GM19193 (cell line): ENCODE data around the gene MRPS18A.

Experiments
- POLR2A ChIP-seq: IDR thresholded peaks from 4 replicates; pipeline ENCODE4 v1.6.1; 2011; ENCODE audit not compliant: insufficient read depth, insufficient read length; ENCODE audit errors: extremely low read depth

Gene MRPS18A

DNA sequence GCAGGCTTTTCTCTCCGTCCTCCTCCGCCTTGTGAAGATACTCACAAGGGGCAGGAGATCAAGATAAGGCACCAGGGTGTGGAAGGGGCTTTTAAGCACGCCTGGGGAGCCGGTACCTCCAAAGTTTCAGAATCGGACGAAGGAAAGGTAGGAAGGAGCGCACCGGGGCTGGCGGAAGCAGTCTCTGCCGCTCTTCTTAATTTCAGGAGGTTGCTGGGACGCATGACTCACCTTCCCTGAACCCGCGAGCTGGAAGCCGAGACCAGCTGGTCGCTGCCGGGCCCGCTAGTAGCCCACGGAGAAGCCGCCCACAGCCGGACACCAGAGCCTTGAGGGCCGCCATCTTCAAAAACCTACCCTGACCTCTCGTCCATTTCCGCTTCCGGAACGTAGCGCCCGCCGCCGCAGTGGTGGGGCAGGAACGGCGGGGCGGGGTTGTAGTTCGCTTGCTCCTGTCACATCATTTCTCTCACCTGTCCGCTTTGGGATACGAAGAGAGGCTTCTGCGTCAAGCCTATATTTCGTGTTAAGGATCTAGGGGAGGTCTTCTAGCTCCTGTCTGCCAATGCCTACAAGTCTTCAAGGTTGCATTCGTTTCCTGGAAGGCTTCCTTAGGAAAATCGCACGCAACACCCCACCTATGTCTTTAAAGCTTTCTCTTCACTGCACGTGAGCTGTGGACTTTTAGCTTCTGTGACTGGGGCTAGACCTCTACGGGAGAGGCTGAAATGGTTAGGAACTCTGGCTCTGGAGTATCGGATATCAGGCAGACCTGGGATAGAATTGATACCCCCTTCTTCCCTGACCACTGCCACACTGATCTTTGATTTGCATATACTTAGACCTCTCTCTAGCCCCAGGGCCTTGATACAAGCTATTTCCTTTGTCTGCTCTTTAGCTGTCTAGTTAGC is at the start of gene MRPS18A:
Gene MRPS18A (minus strand): TSS at position 355 of the 911 bp plus-strand sequence. CDS start 12 bp downstream, at position 343.
- peak; percentile 82 for TF ChIP-seq POLR2A

DNA sequence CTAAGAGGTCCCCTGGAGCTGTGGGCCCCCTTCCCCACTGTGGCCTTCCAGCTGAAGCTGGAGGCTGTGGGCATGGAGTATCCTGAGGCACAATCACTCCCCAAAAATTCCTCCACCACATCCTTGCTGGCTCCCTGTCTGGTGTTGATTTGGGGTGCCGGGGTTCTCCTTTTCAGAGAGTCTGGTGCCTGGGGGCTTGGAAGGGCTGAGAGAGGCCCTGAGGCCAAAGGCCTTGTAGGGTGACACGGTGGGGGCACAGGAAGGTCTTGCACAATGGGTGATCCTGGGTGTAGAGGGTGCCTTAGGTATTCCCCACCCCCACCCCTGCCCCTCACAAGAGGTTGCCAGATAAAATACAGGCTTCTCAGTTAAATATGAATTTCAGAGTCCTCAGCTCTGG is 49.3 kb upstream of the MRPS18A start:
- no peak for TF ChIP-seq POLR2A

DNA sequence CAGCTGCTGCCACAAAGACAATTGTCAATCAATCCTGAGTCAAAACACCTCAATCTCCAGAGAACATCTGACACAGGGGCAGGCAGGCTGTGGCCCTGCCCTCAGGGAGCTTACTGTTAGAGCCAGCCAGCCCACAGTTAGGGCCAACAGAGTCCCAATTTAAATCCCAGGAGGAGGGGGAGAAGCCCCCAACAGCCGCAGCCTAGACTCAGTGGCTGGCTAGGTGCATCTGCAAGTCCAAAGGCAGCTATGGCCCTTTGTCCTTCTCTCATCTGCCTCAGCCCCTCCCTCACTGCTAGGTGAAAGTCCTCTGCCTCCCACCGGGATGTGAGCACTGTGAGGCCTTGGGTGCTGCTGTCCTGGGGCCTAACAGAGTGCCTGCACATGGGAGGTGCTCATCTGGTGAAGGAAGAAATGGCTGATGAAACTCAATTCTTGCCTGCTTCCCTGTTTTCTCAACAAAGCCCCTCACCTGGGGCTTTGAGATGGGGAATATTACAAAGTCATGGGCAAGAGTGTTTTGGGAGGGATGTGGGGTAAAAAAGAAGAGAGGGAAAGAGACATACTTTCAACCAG is 48.7 kb upstream of the MRPS18A start:
- no peak for TF ChIP-seq POLR2A

DNA sequence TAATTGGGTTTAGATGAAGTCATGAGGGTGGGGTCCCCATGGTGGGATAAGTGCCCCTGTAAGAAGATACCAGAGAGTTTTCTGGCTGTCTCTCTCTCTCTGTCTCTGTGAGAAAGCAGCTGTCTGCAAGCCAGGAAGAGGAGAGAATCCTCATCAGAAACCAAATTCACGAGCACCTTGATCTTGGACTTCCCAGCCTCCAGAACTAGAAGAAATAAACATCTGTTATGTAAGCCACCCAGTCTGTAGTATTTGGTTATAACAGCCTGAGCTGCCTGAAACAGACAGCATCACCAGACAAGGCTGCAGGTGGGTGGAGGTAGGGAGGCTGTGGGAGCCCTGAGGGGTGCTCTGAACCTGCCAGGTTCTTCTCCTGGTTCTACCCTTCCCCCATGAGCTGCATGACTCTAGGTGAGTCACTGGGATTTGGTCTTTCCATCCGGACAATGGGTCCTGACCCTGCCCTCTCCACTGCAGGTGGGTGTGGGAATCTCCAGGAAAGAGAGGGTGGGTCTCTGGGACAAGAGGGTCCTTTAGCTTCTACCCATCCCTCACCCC is 48.1 kb upstream of the MRPS18A start:
- TF ChIP-seq POLR2A, result no peak

DNA sequence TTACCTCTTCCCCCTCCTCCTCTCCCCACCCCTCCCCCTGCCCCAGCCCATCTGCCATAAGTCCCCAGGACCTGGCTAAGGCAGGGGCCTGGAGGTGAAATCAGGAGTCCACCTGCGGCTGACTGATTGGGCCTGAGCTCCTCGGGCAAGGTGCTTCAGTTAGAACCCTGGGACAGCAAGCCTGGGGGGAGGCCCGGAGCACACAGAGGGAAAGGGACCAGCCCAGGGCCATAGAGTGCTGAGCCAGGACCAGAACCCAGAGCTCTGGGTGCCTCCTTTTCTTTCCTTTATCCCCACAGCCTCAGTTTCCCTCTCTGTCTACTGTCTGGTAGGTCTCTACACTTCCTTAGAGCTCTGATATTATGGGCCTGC is 46.7 kb upstream of the MRPS18A start:
- no peak for TF ChIP-seq POLR2A

DNA sequence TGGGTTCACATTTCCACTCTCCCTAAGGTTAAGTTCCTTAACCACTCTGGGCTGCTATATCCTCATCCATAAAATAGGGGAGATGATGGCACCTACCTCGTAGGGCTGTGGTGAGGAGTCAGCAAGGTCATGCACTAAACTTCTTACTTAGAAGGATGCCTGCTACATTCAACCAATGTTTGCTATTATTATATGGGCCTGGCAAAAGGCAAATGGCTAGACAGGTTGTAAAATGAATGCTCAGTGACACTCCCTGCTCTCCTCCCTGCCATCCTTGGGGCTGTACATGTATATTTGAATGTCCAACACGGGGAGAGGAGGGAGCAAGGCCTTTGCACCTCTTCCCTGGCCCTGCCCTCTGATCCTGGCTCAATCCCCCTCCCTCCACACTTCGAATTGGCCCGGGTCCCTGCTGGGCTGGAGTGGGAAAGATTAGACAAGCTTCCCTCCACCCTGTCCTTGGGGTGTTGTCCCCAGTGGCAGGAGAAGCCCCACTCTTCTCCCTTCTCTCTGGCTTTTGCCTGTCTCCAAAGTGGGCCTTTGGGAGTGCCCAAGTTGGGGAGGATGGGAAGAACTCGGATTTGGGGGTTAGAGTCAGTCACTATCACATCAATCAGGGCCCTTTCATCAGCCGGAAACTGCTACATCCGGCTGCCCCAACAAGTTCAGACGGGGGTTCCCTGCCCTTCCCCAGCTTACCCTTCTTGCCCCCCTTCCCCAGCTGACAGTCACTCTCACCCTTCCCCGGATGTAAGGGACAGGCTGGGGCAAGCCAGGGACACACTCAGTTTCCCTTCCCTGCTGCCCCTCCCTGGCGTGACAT is 46.1 kb upstream of the MRPS18A start:
- TF ChIP-seq POLR2A, result no peak

DNA sequence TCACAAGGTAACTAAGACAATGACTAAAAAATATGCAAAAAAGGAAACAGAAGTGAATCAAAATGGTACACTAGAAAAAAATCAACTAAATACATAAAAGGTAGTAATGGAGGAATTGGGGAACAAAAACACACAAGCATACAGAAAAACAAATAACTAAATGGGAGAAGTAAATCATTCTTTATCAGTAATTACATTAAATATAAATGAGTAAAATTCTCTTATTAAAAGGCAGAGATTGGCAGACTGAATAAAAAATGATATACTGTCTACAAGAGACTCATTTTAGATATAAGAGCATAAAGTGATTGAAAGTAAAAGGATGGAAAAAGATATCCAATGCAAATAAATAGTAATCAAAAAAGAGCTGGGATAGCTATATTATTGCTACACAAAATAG is 43.0 kb upstream of the MRPS18A start:
- no peak for TF ChIP-seq POLR2A

DNA sequence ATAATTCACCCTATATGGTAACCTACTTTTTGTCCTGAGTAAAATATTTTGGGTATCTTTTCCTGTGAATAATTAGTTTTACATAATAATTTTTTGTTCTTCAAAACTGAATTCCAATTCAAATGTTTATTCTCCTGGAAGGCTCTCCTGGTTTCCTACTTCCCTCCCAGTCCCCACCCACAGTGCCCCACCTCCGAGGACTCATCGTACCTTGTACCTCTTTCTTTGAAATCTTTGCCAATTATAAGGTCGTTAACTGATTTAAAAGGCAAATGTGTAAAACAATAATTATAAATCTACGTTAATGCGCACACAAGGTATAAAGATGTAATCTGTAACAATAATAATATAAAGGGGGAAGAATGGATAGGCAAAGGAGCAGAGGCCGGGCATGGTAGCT is 41.9 kb upstream of the MRPS18A start:
- TF ChIP-seq POLR2A, result no peak

DNA sequence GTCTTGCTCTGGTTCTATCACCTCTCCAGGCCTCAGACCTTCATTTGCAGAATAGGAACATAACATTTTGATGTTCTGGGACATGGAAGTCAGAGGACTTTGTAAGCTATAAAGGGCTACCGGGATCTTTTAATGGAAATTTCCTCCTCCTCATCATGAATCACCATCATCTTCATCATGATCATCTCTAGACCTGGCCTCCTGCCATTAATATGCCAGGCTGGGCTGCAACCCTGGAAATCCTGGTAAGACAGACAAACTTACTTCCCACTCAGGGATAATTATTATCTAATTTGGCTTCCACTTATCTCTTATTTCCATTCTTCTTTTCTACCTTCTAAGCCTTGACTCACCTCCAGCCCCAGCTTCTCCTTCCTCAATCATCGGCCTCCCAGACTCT is 41.0 kb upstream of the MRPS18A start:
- TF ChIP-seq POLR2A, result no peak

DNA sequence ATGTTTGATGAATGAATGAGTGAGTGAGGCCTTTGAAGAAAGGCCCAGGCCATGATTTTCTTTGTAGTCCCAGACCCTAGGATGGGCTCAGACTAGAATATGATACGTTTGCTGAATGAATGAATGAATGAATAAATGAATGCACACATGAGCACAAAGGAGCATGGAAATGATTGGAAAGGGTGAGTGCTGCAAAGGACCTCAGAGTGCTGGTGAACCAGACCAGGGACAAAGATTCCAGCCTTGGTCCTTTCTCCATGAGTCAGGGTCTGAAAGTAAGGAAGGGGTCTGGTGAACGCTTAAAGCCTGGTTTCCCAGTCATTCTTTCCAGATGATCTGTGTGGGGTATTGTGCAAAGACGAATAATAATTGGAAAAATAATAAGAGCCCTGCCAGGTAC is 40.0 kb upstream of the MRPS18A start:
- TF ChIP-seq POLR2A, result no peak

DNA sequence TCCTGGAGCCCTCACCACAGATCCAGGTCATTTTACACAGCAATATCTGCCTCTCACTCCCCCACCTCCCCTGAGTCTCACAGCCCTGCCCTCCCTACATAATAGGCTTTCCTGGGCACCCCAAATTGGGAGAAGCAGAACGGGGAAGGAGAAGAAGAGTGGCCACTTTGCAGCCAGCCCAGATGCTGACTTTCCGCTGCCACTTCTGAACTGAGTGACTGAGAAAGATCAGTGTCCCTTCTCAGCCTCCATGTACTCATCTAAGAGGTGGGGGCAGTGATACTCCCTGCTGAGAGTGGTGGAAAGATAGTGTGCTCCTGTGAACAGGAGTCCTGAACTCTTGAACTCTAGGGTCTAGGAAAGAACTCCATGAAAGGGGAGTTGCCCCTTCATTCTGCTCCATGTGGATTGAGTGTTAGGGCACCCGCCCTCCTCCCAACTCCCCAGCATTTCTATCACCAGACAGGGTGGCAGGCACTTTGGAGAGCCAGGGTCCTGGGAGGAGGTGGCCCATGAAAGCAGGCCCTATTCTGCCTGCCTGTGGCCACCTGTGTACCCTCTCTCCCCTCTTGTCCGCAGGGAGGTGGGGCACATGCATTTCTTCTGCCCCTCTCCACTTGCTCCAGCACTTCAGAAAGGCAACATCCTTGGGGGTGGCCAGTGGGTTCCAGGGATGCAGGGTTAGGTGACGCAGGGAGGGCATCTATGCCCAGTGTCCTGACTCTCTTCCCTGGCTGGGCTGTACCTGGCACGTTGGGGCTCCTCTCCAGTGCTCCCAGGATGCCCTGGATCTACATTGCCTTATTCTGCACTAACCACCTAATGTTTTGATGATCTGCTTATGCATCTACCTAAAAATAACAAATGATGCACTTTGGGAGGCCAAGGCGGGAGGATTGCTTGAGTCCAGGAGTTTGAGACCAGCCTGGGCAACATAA is 38.3 kb upstream of the MRPS18A start:
- TF ChIP-seq POLR2A, result no peak

DNA sequence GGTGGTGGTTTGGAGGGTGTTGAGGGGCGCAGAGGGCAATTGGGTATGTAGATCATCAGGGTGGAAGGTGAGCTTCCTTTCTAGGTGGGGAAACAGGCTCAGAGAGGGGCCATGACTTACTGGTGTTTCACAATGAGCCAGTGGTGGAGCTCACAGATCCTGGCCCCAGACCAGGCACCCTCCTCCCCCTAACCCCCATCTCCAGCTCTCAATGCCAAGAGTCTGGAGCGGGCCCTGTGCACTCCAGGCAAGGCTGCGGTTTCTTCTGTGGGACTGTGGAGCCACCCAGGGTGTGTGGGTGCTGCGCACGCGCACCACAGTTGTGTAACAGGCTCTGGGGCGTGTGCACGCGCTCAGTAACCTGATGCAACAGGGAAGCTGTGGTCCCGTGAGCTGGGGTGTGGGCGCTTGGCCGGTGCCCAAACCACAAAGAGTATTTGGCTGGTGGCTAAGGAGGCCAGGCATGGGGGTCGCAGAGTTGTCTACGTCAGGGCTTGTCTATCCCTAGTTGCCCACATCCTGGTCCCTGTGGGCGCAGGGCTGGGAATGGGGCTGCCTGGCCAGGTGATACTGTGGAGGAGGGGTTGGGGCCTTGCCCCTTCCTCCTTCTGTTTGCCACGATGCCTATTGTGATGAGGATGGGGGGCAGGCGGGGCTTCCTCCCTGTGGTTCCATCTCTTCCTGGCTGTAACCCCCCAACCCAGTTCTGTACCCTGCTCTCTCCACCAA is 37.5 kb upstream of the MRPS18A start:
- TF ChIP-seq POLR2A, result peak; percentile 54

DNA sequence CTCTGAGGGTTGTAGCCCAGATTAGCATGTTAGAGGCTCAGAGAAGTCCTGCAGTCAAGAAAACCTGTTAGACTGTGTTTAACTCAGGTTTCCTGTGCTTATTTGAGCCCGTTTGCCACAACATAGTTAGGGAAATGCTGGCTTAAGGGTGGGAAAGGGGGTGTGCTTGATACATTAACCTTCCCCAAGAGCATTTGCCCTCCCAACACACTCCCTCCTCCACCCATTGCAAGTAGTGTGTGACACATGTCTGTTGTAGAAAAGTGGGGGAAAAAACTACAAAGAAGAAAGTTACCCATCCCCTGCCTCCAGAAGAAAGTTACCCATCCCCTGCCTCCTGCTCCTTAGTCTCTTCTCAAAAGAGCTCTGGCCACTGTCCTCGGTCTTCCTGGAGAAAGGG is 36.8 kb upstream of the MRPS18A start:
- no peak for TF ChIP-seq POLR2A
